Naive thymus-derived CD8-positive, alpha-beta T cell (primary cell): ENCODE results near the gene MIGA2. TPM values are rescaled to one million over a fixed set of nuclear protein-coding genes. Genes with fewer than 3 reads are reported as not detected.

Experiments used
- ATAC-seq, 2 donors: fragments of 150-1000 bp; cut with Tn5 transposase in 1 of 2; sonication (Bioruptor Pico), chemical (Tn5 transposase) in 1 of 2; 1 replicate in 1 of 2; 2 replicates in 1 of 2; pipeline ENCODE4 v1.10.0; 2021; ENCODE audit warnings: mild to moderate bottlenecking in 2 of 2, moderate library complexity in 2 of 2
- POLR2A ChIA-PET: fragments of 350-600 bp; sonication (Branson Sonifier 250); formaldehyde crosslinking; loops from one replicate; lab custom pipeline; 2021; ENCODE audit warnings: antibody characterized with exemption; lab: Charles Lee
- DNase-seq, 10 donors: peaks; one replicate each; pipeline versions ENCODE4 v3.0.0 to v3.0.0-alpha.2; 2020 to 2022
- H3K27ac Mint-ChIP-seq, 10 donors: one replicate each; pipeline ENCODE4 v1.8.0; 2020 to 2022; ENCODE audit warnings: mild to moderate bottlenecking in 10 of 10, mixed read lengths in 10 of 10, moderate library complexity in 4 of 10, inconsistent platforms in 1 of 10
- H3K27me3 Mint-ChIP-seq, 5 donors: one replicate each; pipeline ENCODE4 v1.8.0; 2021 to 2022; ENCODE audit warnings: mixed read lengths in 5 of 5
- H3K36me3 Mint-ChIP-seq, 3 donors: one replicate each; pipeline ENCODE4 v1.8.0; 2020 to 2022; ENCODE audit warnings: mixed read lengths in 3 of 3, mild to moderate bottlenecking in 2 of 3, inconsistent platforms in 1 of 3
- H3K4me1 Mint-ChIP-seq, 4 donors: one replicate each; pipeline ENCODE4 v1.8.0; 2021 to 2022; ENCODE audit warnings: mixed read lengths in 4 of 4
- H3K4me3 Mint-ChIP-seq, 10 donors: one replicate each; pipeline ENCODE4 v1.8.0; 2020 to 2022; ENCODE audit warnings: mild to moderate bottlenecking in 10 of 10, mixed read lengths in 10 of 10, moderate library complexity in 6 of 10, inconsistent platforms in 1 of 10
- H3K9me3 Mint-ChIP-seq, 9 donors: one replicate each; pipeline ENCODE4 v1.8.0; 2020 to 2022; ENCODE audit warnings: mixed read lengths in 9 of 9, mild to moderate bottlenecking in 3 of 9, inconsistent platforms in 1 of 9, moderate library complexity in 1 of 9
- polyA plus RNA-seq, 3 donors: library from polyadenylated mRNA; unstranded; fragments of 300-500 nt; fragmentation: Illumina TruSeq; gene quantifications; one replicate each; pipeline ENCODE4 v1.2.3, GENCODE V29; 2021
- total RNA-seq, 8 experiments: library from RNA in 2 of 8; stranded (reverse) in 2 of 8; gene quantifications; one replicate each; pipeline ENCODE4 v1.2.3 and lab custom pipeline; 2021 to 2026

MIGA2 gene
- total and polyA plus RNA-seq, 5 experiments from 2014 or later: 5.9 to 88.3 (median 11.3) TPM

GRCh38 chr9:129005336-129005997 lies 31.0 kb upstream of the MIGA2 start:
- Mint-ChIP-seq H3K9me3 (no peaks in the 10 kb centered on the region), H3K27ac (peak overlapping the region in 7 of 10 donors; percentile 24 to 77 (median 47)), H3K36me3 (peaks cover 0 to 66% (median 4%) of the 10 kb centered on the region in 3 donors), H3K27me3 (no peaks in the 10 kb centered on the region), H3K4me1 (peaks cover 0 to 4% (median under 1%) of the 10 kb centered on the region in 4 donors), H3K4me3 (no peak overlapping the region)
- no peak for DNase-seq
- POLR2A ChIA-PET: interaction anchor here (1.4 kb wide), 1 partner anchor 31 kb away, joined by 3 read pairs; no protein-coding TSS in a partner anchor
- no peak for ATAC-seq

GRCh38 chr9:129006328-129007034 lies 29.9 kb upstream of the MIGA2 start:
- H3K9me3 Mint-ChIP-seq: no peaks in the 10 kb centered on the region
- H3K4me3 Mint-ChIP-seq: no peak overlapping the region
- H3K27ac Mint-ChIP-seq: peak overlapping the region in 6 of 10 donors; percentile 24 to 83 (median 54)
- peaks cover 0 to 4% (median under 1%) of the 10 kb centered on the region in 4 donors for H3K4me1 Mint-ChIP-seq
- H3K36me3 Mint-ChIP-seq: peaks cover 0 to 62% (median 4%) of the 10 kb centered on the region in 3 donors
- DNase-seq (peak in 7 of 10 donors; percentile 24 to 47 (median 38)), ATAC-seq (peak; percentile 85 to 88)
- POLR2A ChIA-PET: interaction anchor here (1.4 kb wide), 1 partner anchor 30 kb away, joined by 3 read pairs; no protein-coding TSS in a partner anchor
- H3K27me3 Mint-ChIP-seq: no peaks in the 10 kb centered on the region

DNA sequence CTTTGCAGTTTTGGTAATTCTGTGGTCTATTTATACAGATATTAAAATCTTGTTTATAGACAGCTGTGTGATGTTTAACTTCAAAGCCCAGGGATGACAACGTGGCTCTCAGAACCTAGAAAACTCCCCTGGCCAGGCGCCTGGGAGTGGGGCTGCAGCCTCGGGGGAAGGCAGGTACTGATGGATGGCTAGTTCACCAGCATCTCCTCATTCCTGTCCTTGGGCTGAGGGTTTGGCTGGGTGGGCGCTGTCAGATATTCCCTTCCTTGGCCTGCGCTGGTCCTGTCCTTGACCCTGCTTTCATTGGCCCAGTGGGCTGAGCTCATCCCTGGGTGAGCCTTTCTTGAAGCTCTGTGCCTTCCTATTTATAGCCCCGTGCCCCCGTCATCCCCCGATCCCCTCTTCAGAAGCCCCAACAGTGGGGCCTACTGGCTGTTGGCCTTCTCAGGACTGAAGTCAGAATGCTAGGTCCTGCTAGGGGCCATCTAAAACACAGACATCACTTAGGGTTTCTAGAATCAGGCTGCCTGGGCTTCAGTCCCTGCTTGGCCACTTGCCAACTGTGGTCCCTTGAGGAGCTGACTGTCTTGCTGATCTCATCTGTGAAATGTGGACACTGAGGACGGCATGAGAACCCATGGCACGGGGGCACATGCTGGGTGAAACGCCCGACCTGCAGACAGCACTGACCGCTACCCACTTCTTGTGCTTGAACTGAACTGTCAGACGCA lies 29.2 kb upstream of the MIGA2 start:
- POLR2A ChIA-PET: no interaction called here
- Mint-ChIP-seq H3K4me3 (no peak overlapping the region), H3K9me3 (no peaks in the 10 kb centered on the region), H3K36me3 (peaks cover 0 to 60% (median 1%) of the 10 kb centered on the region in 3 donors), H3K27me3 (no peaks in the 10 kb centered on the region), H3K4me1 (peaks cover 0 to 4% (median under 1%) of the 10 kb centered on the region in 4 donors), H3K27ac (peak overlapping the region in 5 of 10 donors; percentile 20 to 83 (median 31))
- DNase-seq: no peak
- ATAC-seq: peak in 1 of 2 donors; percentile 8

GRCh38 chr9:129007766-129008468 lies 28.5 kb upstream of the MIGA2 start:
- DNase-seq: no peak
- POLR2A ChIA-PET: no interaction called here
- H3K9me3 Mint-ChIP-seq: no peaks in the 10 kb centered on the region

DNA sequence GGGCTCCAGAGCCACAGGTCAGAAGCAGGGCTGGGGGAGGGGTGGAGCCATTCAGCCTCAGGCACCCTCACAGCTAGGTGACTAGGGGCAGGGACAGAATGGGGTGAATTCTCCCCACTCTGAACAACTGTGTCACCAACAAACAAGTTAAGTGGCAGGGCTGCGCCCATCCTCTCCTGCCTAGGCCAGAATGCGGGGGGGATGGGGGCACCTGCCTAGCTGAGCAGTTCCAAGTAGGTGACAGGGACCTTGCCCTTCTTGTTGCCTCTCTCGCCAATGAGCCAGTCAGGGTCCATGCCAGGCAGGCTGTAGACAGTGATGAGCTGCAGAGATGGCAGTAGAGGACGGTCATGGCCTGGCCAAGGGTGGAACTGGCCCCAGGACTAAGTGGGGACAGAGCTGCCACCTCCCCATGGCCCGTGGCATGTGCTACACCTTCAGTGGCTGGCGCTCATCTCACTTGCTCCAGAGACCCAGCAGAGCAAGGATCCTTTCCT lies 27.9 kb upstream of the MIGA2 start:
- Mint-ChIP-seq H3K4me1 (peaks cover 0 to 6% (median under 1%) of the 10 kb centered on the region in 4 donors), H3K9me3 (no peaks in the 10 kb centered on the region), H3K36me3 (peaks cover 0 to 55% (median 4%) of the 10 kb centered on the region in 3 donors), H3K27ac (no peak overlapping the region), H3K4me3 (no peak overlapping the region), H3K27me3 (no peaks in the 10 kb centered on the region)
- ATAC-seq (no peak), DNase-seq (no peak)
- POLR2A ChIA-PET: interaction anchor here (0.6 kb wide), 1 partner anchor 9 kb away, joined by 3 read pairs; no protein-coding TSS in a partner anchor

More at GRCh38 chr9:129007766-129008468, 28.5 kb upstream of the MIGA2 start:
- no peaks in the 10 kb centered on the region for H3K27me3 Mint-ChIP-seq
- no peak overlapping the region for H3K27ac Mint-ChIP-seq
- H3K36me3 Mint-ChIP-seq: peaks cover 0 to 59% (median 4%) of the 10 kb centered on the region in 3 donors
- no peak overlapping the region for H3K4me3 Mint-ChIP-seq
- ATAC-seq: no peak
- peaks cover 0 to 6% (median under 1%) of the 10 kb centered on the region in 4 donors for H3K4me1 Mint-ChIP-seq

DNA sequence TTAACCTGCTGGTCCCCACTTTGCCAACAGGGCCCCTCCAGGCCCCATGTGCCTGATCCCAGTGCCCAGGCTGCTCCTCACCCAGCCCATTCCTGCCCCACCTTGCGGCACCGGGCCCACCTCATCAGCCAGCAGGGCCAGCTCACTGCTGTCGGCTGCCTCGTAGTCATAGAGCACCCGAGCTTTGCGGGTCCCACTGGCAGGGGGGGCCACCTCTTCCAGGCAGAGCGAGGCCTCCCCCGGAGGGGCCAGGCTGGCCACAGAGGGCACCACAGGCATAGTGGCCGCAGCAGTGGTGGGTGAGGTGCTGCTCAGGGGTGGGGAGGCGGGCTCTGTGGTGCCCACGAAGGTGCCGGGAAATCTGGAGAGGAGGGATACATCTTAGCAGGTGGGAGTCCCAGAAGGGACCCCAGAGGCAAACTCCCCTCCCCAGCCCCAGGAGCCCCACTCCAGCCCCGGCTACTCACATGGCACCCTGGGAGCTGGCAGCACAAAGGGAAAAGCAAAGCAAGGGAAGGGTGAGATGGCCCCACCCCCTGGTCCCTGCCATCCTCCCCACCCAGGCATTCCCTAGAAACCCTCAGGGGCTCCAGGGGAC lies 27.3 kb upstream of the MIGA2 start:
- no peak overlapping the region for H3K4me3 Mint-ChIP-seq
- H3K4me1 Mint-ChIP-seq: peaks cover 0 to 6% (median under 1%) of the 10 kb centered on the region in 4 donors
- H3K27me3 Mint-ChIP-seq: no peaks in the 10 kb centered on the region
- H3K9me3 Mint-ChIP-seq: no peaks in the 10 kb centered on the region
- peaks cover 0 to 53% (median 4%) of the 10 kb centered on the region in 3 donors for H3K36me3 Mint-ChIP-seq
- DNase-seq (no peak), ATAC-seq (no peak)
- no peak overlapping the region for H3K27ac Mint-ChIP-seq
- POLR2A ChIA-PET: interaction anchor here (0.6 kb wide), 1 partner anchor 8 kb away, joined by 3 read pairs; no protein-coding TSS in a partner anchor

GRCh38 chr9:129009584-129010141 lies 26.8 kb upstream of the MIGA2 start:
- no peak overlapping the region for H3K4me3 Mint-ChIP-seq
- peaks cover 0 to 53% (median 4%) of the 10 kb centered on the region in 3 donors for H3K36me3 Mint-ChIP-seq
- DNase-seq (no peak), ATAC-seq (no peak)
- no peaks in the 10 kb centered on the region for H3K9me3 Mint-ChIP-seq
- H3K27ac Mint-ChIP-seq: no peak overlapping the region
- POLR2A ChIA-PET: no interaction called here
- H3K4me1 Mint-ChIP-seq: peaks cover 0 to 6% (median under 1%) of the 10 kb centered on the region in 4 donors
- no peaks in the 10 kb centered on the region for H3K27me3 Mint-ChIP-seq

DNA sequence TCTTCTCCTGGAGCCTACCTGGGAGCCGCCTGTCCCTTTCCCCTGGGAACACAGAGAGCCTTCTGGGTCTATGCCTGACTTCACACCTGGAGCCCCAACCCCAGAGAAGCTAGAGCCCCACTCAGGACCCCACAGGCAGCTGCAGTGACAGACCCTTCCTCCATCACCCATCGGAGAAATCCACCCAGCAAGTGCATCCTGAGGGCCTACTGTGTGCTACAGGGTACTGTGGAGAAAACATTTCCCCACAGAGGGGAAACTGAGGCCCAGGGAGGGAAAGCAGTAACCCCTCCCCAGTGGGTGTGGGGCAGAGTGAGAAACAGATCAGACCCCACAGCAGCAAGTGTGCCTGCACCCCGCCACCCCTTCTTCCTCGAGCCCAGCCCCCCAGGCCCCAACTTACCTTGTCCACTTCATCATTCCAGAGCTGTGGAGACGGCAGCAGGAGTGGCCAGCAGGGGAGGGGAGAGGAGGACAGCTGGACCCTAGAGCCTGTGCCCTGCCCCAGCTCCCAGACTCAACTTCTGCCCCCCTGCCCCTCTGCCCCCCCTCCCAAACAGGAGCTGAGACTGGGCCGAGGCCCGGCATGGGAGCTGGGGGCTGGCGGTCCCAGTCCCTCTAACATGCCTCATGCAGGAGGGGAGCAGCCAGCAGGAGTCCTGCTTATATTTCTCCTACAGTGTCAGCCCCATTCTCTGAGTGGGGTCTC lies 26.0 kb upstream of the MIGA2 start:
- no peak for DNase-seq
- no peaks in the 10 kb centered on the region for H3K27me3 Mint-ChIP-seq
- no peak overlapping the region for H3K4me3 Mint-ChIP-seq
- H3K36me3 Mint-ChIP-seq: peaks cover 0 to 54% (median 3%) of the 10 kb centered on the region in 3 donors
- no peak overlapping the region for H3K27ac Mint-ChIP-seq
- POLR2A ChIA-PET: no interaction called here
- H3K9me3 Mint-ChIP-seq: no peaks in the 10 kb centered on the region
- ATAC-seq: no peak
- peaks cover 0 to 6% (median under 1%) of the 10 kb centered on the region in 4 donors for H3K4me1 Mint-ChIP-seq

- peaks cover 0 to 6% (median under 1%) of the 10 kb centered on the region in 4 donors for H3K4me1 Mint-ChIP-seq
- no peak for DNase-seq
- no peak overlapping the region for H3K4me3 Mint-ChIP-seq
- peaks cover 0 to 51% (median 3%) of the 10 kb centered on the region in 3 donors for H3K36me3 Mint-ChIP-seq
- H3K27me3 Mint-ChIP-seq: no peaks in the 10 kb centered on the region
- no peak for ATAC-seq
- peak overlapping the region in 1 of 10 donors; percentile 67 for H3K27ac Mint-ChIP-seq
- no peaks in the 10 kb centered on the region for H3K9me3 Mint-ChIP-seq
- POLR2A ChIA-PET: interaction anchor here (0.5 kb wide), 1 partner anchor 27 kb away, joined by 6 read pairs; no protein-coding TSS in a partner anchor
These were observed 25.3 kb upstream of the MIGA2 start for GRCh38 chr9:129011170-129011569.

GRCh38 chr9:129011761-129012181 lies 24.7 kb upstream of the MIGA2 start:
- no peak overlapping the region for H3K4me3 Mint-ChIP-seq
- no peak for DNase-seq
- H3K4me1 Mint-ChIP-seq: peaks cover 0 to 2% (median under 1%) of the 10 kb centered on the region in 4 donors
- peaks cover 0 to 50% (median 3%) of the 10 kb centered on the region in 3 donors for H3K36me3 Mint-ChIP-seq
- H3K27me3 Mint-ChIP-seq: no peaks in the 10 kb centered on the region
- H3K27ac Mint-ChIP-seq: no peak overlapping the region
- no peaks in the 10 kb centered on the region for H3K9me3 Mint-ChIP-seq
- POLR2A ChIA-PET: interaction anchor here (0.5 kb wide), 1 partner anchor 27 kb away, joined by 6 read pairs; no protein-coding TSS in a partner anchor
- ATAC-seq: no peak
